NT2/D1 (cell line): ENCODE measurements around the gene AGRP.

ENCODE experiments used
- SUZ12 ChIP-seq: IDR thresholded peaks from 2 replicates; pipeline ENCODE4 v1.6.1; 2011; ENCODE audit not compliant: insufficient read length, insufficient read depth; ENCODE audit errors: extremely low read depth
- YY1 ChIP-seq: IDR thresholded peaks from 2 replicates; pipeline ENCODE4 v1.6.1; 2011; ENCODE audit not compliant: insufficient read length, insufficient read depth
- ZNF274 ChIP-seq: IDR thresholded peaks from 2 replicates; pipeline ENCODE4 v1.6.1; 2011; ENCODE audit warnings: mild to moderate bottlenecking, low read depth, low read length

GRCh38 chr16:67466581-67466980, 16.8 kb downstream of the AGRP start:
- TF ChIP-seq SUZ12 (no peak), YY1 (no peak), ZNF274 (no peak)
